Lower leg skin (tissue), 4 donors: ENCODE measurements around the gene UGT1A6. TPM values are rescaled to one million over a fixed set of nuclear protein-coding genes. Genes with fewer than 3 reads are reported as not detected.
"Not testable (repeated sequence)": the region's sequence is repeated elsewhere in the genome, so short reads cannot be mapped to it uniquely, and the experiment has no call there.

Experiments used
- DNase-seq, 2 donors: peaks; one replicate each; pipeline ENCODE4 v3.0.0-alpha.2; 2019; ENCODE audit warnings: low spot score in 2 of 2
- H3K4me3 ChIP-seq: fragments of 200-600 bp; sonication (generic); 2 replicates; pipeline ENCODE4 v1.5.1; 2017; ENCODE audit warnings: mild to moderate bottlenecking, low read depth; ENCODE audit not compliant: poor library complexity, severe bottlenecking
- CTCF ChIP-seq, 3 donors: fragments of 450-650 bp; IDR thresholded peaks; one replicate each; pipeline ENCODE4 v1.5.1; 2016; ENCODE audit warnings: antibody characterized with exemption in 3 of 3, mild to moderate bottlenecking in 3 of 3, moderate library complexity in 2 of 3
- POLR2A ChIP-seq, 2 donors: fragments of 450-650 bp; IDR thresholded peaks; one replicate each; pipeline ENCODE4 v1.6.1; 2016 to 2017; ENCODE audit warnings: antibody characterized with exemption in 2 of 2, mild to moderate bottlenecking in 1 of 2, moderate library complexity in 1 of 2
- WGBS, 2 donors: methylation state at CpG; one replicate each; pipeline ENCODE4 v1.1.5; 2018; 5-methylcytosine and 5-hydroxymethylcytosine counted together
- intact Hi-C: fragments of 100-400 bp; cut with DNase I; formaldehyde crosslinking; loops from one replicate; pipeline ENCODE4 v1.15.0; 2023; ENCODE audit warnings: low total_unique reads
- total RNA-seq, 4 donors: library from RNA; depleted of rRNA; stranded (reverse); fragments of >200 nt; gene quantifications; one replicate each; pipeline ENCODE4 v1.1.0, GENCODE V29; 2016

UGT1A6 gene
- total RNA-seq, 4 donors from 2014 or later, result 11.5 to 35.6 (median 14.4) TPM

- DNase-seq, result no peak
- no peak for TF ChIP-seq CTCF (IDR thresholded peaks at IDR 0.05)
- no peak for TF ChIP-seq POLR2A (IDR thresholded peaks at IDR 0.05)
- intact Hi-C loops, result loop anchor here (5.0 kb wide), 1 partner anchor 230 kb away; no protein-coding TSS in a partner anchor
- H3K4me3 ChIP-seq, result no peak within 1 kb of the TSS
- WGBS, 2 donors, result 74 to 81% methylated on average over 14 of the region's 14 CpGs
Observed at GRCh38 chr2:233712611-233713261, 20.0 kb downstream of the UGT1A6 start, which contains the start of gene UGT1A5. Gene UGT1A5 (plus strand): TSS chr2:233712907. CDS start chr2:233712992, 85 bp downstream.

DNA sequence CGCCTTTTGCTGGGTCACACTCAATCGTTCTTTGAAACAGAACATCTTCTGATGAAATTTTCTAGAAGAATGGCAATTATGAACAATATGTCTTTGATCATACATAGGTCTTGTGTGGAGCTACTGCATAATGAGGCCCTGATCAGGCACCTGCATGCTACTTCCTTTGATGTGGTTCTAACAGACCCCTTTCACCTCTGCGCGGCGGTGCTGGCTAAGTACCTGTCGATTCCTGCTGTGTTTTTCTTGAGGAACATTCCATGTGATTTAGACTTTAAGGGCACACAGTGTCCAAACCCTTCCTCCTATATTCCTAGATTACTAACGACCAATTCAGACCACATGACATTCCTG lies 20.5 kb downstream of the UGT1A6 start:
- intact Hi-C loops, result loop anchor here (5.0 kb wide), 1 partner anchor 231 kb away; no protein-coding TSS in a partner anchor
- WGBS, 2 donors, result 65 to 71% methylated on average over 7 of the region's 7 CpGs
- no peak for TF ChIP-seq POLR2A (IDR thresholded peaks at IDR 0.05)
- TF ChIP-seq CTCF (IDR thresholded peaks at IDR 0.05), result no peak
- no peak overlapping the region for H3K4me3 ChIP-seq
- DNase-seq, result no peak

DNA sequence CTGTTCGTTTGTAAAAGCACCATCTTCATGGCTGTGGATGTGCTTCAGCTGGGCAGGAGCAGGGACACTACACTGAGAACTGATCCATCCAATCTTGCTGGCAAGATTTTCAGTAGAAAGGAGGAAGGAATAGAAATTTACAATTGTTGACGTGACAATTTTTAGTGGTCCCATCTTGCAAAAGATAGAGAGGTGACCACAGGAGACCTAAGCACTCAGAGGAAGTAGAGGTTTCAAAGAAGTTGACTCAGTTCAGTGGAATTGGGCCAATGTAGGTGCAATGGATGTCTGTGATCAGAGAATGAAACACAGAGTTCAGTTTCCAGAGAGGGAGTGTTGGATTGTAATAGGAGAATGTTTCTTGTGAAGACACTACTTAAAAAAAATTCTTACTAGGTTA lies 21.4 kb downstream of the UGT1A6 start:
- WGBS, 2 donors, result 79 to 83% methylated on average over 2 of the region's 2 CpGs
- H3K4me3 ChIP-seq, result no peak overlapping the region
- TF ChIP-seq POLR2A (IDR thresholded peaks at IDR 0.05) (no peak), CTCF (IDR thresholded peaks at IDR 0.05) (no peak)
- intact Hi-C loops, result loop anchor here (5.0 kb wide), 1 partner anchor 232 kb away; no protein-coding TSS in a partner anchor
- DNase-seq, result no peak

- intact Hi-C loops, result no loop called here
- WGBS, 2 donors, result 80 to 87% methylated on average over 7 of the region's 7 CpGs
- no peak for TF ChIP-seq POLR2A (IDR thresholded peaks at IDR 0.05)
- no peak for TF ChIP-seq CTCF (IDR thresholded peaks at IDR 0.05)
- no peak within 1 kb of the TSS for H3K4me3 ChIP-seq
- DNase-seq, result no peak
Observed at GRCh38 chr2:233718552-233718951, 25.9 kb downstream of the UGT1A6 start, which contains the start of gene UGT1A4. Gene UGT1A4 (plus strand): TSS chr2:233718736. CDS start chr2:233718821, 85 bp downstream.

GRCh38 chr2:233728723-233729301 lies 36.1 kb downstream of the UGT1A6 start, which contains the start of gene UGT1A3:
Gene UGT1A3 (plus strand): TSS chr2:233729042. CDS start chr2:233729127, 85 bp downstream.
- H3K4me3 ChIP-seq, result no peak within 1 kb of the TSS
- WGBS, 2 donors, result 70 to 83% methylated on average over 8 of the region's 8 CpGs
- DNase-seq, result no peak
- intact Hi-C loops, result no loop called here
- no peak for TF ChIP-seq CTCF (IDR thresholded peaks at IDR 0.05)
- TF ChIP-seq POLR2A (IDR thresholded peaks at IDR 0.05), result no peak

GRCh38 chr2:233736868-233737653 lies 44.4 kb downstream of the UGT1A6 start:
- intact Hi-C loops, DNase-seq, H3K4me3 ChIP-seq: not testable (repeated sequence)
- 82 to 86% methylated on average over 11 to 14 of the region's 14 CpGs for WGBS, 2 donors
